H1 (cell line): ENCODE data around the gene FAM170B. TPM values are rescaled to one million over a fixed set of nuclear protein-coding genes. Genes with fewer than 3 reads are reported as not detected.

Source experiments
- CTCF ChIA-PET: fragments of 300-600 bp; sonication (Branson Sonifier 250); formaldehyde crosslinking; loops from one replicate; lab custom pipeline; 2021; ENCODE audit not compliant: partially characterized antibody; lab: Charles Lee
- POLR2A ChIA-PET: fragments of 300-600 bp; sonication (Branson Sonifier 250); formaldehyde crosslinking; loops from one replicate; lab custom pipeline; 2021; ENCODE audit warnings: inconsistent platforms; ENCODE audit not compliant: partially characterized antibody; lab: Charles Lee
- DNase-seq, 2 experiments: peaks; one replicate each; pipeline versions ENCODE4 v3.0.0 to v3.0.0-alpha.2; 2010 to 2022; ENCODE audit warnings: low spot score in 2 of 2, low read depth in 1 of 2, mixed read lengths in 1 of 2
- FAIRE-seq: peaks from 2 replicates; lab custom pipeline; 2011; peaks lifted over from hg19 to GRCh38; lab: Jason Lieb, UNC
- H2AFZ ChIP-seq: 2 replicates; pipeline ENCODE4 v1.8.1; 2012; ENCODE audit warnings: low read length, inconsistent platforms
- H2AK5ac ChIP-seq: 2 replicates; pipeline ENCODE4 v1.6.1; 2013; ENCODE audit warnings: low read depth, low read length
- H2BK120ac ChIP-seq: replicated peaks from 2 replicates; pipeline ENCODE3; 2013; ENCODE audit warnings: low read depth, low read length, inconsistent platforms
- H2BK12ac ChIP-seq: 2 replicates; pipeline ENCODE4 v1.6.1; 2013; ENCODE audit warnings: low read depth, low read length
- H2BK15ac ChIP-seq: 2 replicates; pipeline ENCODE4 v1.6.1; 2013; ENCODE audit warnings: low read length
- H2BK20ac ChIP-seq: 2 replicates; pipeline ENCODE4 v1.6.1; 2013; ENCODE audit warnings: low read length
- H2BK5ac ChIP-seq: 2 replicates; pipeline ENCODE4 v1.6.1; 2013; ENCODE audit warnings: low read depth, low read length
- H3K14ac ChIP-seq: 2 replicates; pipeline ENCODE4 v1.6.1; 2013; ENCODE audit warnings: inconsistent platforms; ENCODE audit not compliant: insufficient read length
- H3K18ac ChIP-seq: 2 replicates; pipeline ENCODE4 v1.6.1; 2013; ENCODE audit warnings: low read length; ENCODE audit errors: extremely low read depth
- H3K23ac ChIP-seq: 2 replicates; pipeline ENCODE4 v1.6.1; 2013; ENCODE audit warnings: inconsistent platforms; ENCODE audit not compliant: insufficient read length
- H3K23me2 ChIP-seq: 2 replicates; pipeline ENCODE4 v1.6.1; 2013; ENCODE audit warnings: low read depth, low read length
- H3K27ac ChIP-seq: 2 replicates; pipeline ENCODE4 v1.6.1; 2011; ENCODE audit warnings: low read depth, low read length, inconsistent platforms
- H3K27me3 ChIP-seq, 4 experiments: replicated peaks in 1 of 4; 1 replicate in 1 of 4; 2 replicates in 3 of 4; pipeline versions ENCODE4 v1.6.1 to v1.8.1; 2011 to 2013; ENCODE audit warnings: low read length in 3 of 4, mild to moderate bottlenecking in 3 of 4, inconsistent platforms in 2 of 4, mixed read lengths in 2 of 4, moderate library complexity in 1 of 4; ENCODE audit not compliant: control insufficient read depth in 3 of 4, insufficient read depth in 3 of 4; ENCODE audit errors: extremely low read depth in 1 of 4
- H3K36me3 ChIP-seq, 4 experiments: 2 replicates each; pipeline versions ENCODE4 v1.6.1 to v1.8.1; 2011 to 2013; ENCODE audit warnings: mild to moderate bottlenecking in 4 of 4, low read length in 3 of 4, moderate library complexity in 2 of 4, control low read depth in 1 of 4, inconsistent platforms in 1 of 4; ENCODE audit not compliant: insufficient read depth in 4 of 4, control insufficient read depth in 2 of 4
- H3K4ac ChIP-seq: replicated peaks from 2 replicates; pipeline ENCODE3; 2013; ENCODE audit warnings: low read length, low read depth, mixed read lengths, inconsistent platforms; ENCODE audit not compliant: insufficient read length
- H3K4me1 ChIP-seq, 4 experiments: replicated peaks in 1 of 4; 1 replicate in 1 of 4; 2 replicates in 3 of 4; pipeline versions ENCODE4 v1.6.1 to v1.8.1; 2011 to 2013; ENCODE audit warnings: low read length in 3 of 4, inconsistent platforms in 2 of 4, mixed read lengths in 1 of 4; ENCODE audit not compliant: insufficient read depth in 4 of 4, control insufficient read depth in 3 of 4
- H3K4me2 ChIP-seq, 2 experiments: 2 replicates each; pipeline versions ENCODE4 v1.6.1 to v1.8.1; 2011 to 2013; ENCODE audit warnings: low read depth in 2 of 2, low read length in 2 of 2, control low read depth in 1 of 2, inconsistent platforms in 1 of 2, mild to moderate bottlenecking in 1 of 2; ENCODE audit not compliant: insufficient read depth in 1 of 2
- H3K4me3 ChIP-seq, 4 experiments: fragments of 200-600, 300-600 bp in 1 of 4; sonication (generic), shearing (Covaris generic), sonication (Bioruptor Twin) in 1 of 4; 2 replicates each; pipeline versions ENCODE4 v1.5.1 to v1.8.1; 2011 to 2016; ENCODE audit warnings: low read length in 4 of 4, low read depth in 3 of 4, control low read depth in 2 of 4, inconsistent platforms in 2 of 4, mild to moderate bottlenecking in 2 of 4, mixed read lengths in 1 of 4, moderate library complexity in 1 of 4; ENCODE audit not compliant: insufficient read depth in 2 of 4; ENCODE audit errors: extremely low read depth in 1 of 4
- H3K56ac ChIP-seq: replicated peaks from 2 replicates; pipeline ENCODE3; 2013; ENCODE audit warnings: low read depth, mild to moderate bottlenecking, mixed read lengths, low read length, inconsistent platforms; ENCODE audit not compliant: insufficient read length
- H3K79me1 ChIP-seq: 2 replicates; pipeline ENCODE4 v1.6.1; 2013; ENCODE audit warnings: low read depth, low read length, control low read depth
- H3K79me2 ChIP-seq, 2 experiments: 2 replicates each; pipeline versions ENCODE4 v1.6.1 to v1.8.1; 2012 to 2013; ENCODE audit warnings: low read length in 2 of 2, mild to moderate bottlenecking in 2 of 2, inconsistent platforms in 1 of 2; ENCODE audit not compliant: insufficient read depth in 2 of 2, control insufficient read depth in 1 of 2
- H3K9ac ChIP-seq, 4 experiments: replicated peaks in 1 of 4; 1 replicate in 1 of 4; 2 replicates in 3 of 4; pipeline versions ENCODE4 v1.6.1 to v1.8.1; 2011 to 2013; ENCODE audit warnings: low read depth in 3 of 4, low read length in 3 of 4, control low read depth in 2 of 4, mild to moderate bottlenecking in 2 of 4, moderate library complexity in 2 of 4, inconsistent platforms in 1 of 4; ENCODE audit errors: extremely low read depth in 1 of 4
- H3K9me3 ChIP-seq, 2 experiments: 2 replicates each; pipeline versions ENCODE4 v1.6.1 to v1.8.1; 2012 to 2013; ENCODE audit warnings: mild to moderate bottlenecking in 2 of 2, moderate library complexity in 2 of 2, control low read depth in 1 of 2, inconsistent platforms in 1 of 2, low read depth in 1 of 2, low read length in 1 of 2, mixed read lengths in 1 of 2; ENCODE audit not compliant: insufficient read depth in 2 of 2
- H4K20me1 ChIP-seq, 2 experiments: replicated peaks in 1 of 2; 2 replicates each; pipeline versions ENCODE3 to v1.8.1; 2011 to 2013; ENCODE audit warnings: inconsistent platforms in 2 of 2, low read length in 2 of 2, mild to moderate bottlenecking in 1 of 2; ENCODE audit not compliant: insufficient read depth in 2 of 2, control insufficient read depth in 1 of 2
- H4K5ac ChIP-seq: 2 replicates; pipeline ENCODE4 v1.6.1; 2013; ENCODE audit warnings: low read length, low read depth, mixed read lengths, inconsistent platforms; ENCODE audit not compliant: insufficient read length
- H4K8ac ChIP-seq: 2 replicates; pipeline ENCODE4 v1.8.0; 2013; ENCODE audit warnings: mild to moderate bottlenecking, moderate library complexity, low read length, inconsistent platforms; ENCODE audit not compliant: insufficient read depth; ENCODE audit errors: extremely low read depth
- H4K91ac ChIP-seq: replicated peaks from 2 replicates; pipeline ENCODE3; 2013; ENCODE audit warnings: low read length, mixed read lengths, inconsistent platforms; ENCODE audit not compliant: insufficient read length
- BRCA1 ChIP-seq: IDR thresholded peaks from 2 replicates; pipeline ENCODE4 v1.6.1; 2012; ENCODE audit warnings: low read depth, low read length, improper control_type of control experiment
- CBX5 ChIP-seq: fragments of 300-800, 300-1000 bp; sonication (generic); IDR thresholded peaks from 2 replicates; pipeline ENCODE4 v1.7.1; 2016; ENCODE audit warnings: antibody characterized with exemption, low read length, low read depth
- E2F6 ChIP-seq: IDR thresholded peaks from 2 replicates; pipeline ENCODE4 v1.6.1; 2012; ENCODE audit warnings: inconsistent platforms
- KDM1A ChIP-seq: fragments of 200-600, 300-600 bp; sonication (generic); IDR thresholded peaks from 2 replicates; pipeline ENCODE4 v1.7.1; 2016; ENCODE audit warnings: mild to moderate bottlenecking, low read length, borderline replicate concordance
- MAX ChIP-seq: IDR thresholded peaks from 2 replicates; pipeline ENCODE4 v1.6.1; 2012; ENCODE audit warnings: inconsistent platforms
- RBBP5 ChIP-seq: IDR thresholded peaks from 2 replicates; pipeline ENCODE4 v1.7.1; 2012; ENCODE audit warnings: low read depth, mild to moderate bottlenecking, inconsistent platforms, low read length, moderate library complexity, borderline replicate concordance
- RXRA ChIP-seq: IDR thresholded peaks from 2 replicates; pipeline ENCODE4 v1.6.1; 2011; ENCODE audit warnings: low read depth, mild to moderate bottlenecking, low read length, moderate library complexity; ENCODE audit not compliant: insufficient read depth
- SIRT6 ChIP-seq: IDR thresholded peaks from one replicate; pipeline ENCODE4 v1.7.1; 2012; ENCODE audit warnings: low read length, inconsistent platforms
- SIX5 ChIP-seq: IDR thresholded peaks from 2 replicates; pipeline ENCODE4 v1.6.1; 2011; ENCODE audit warnings: mild to moderate bottlenecking, low read depth, low read length
- SP2 ChIP-seq: IDR thresholded peaks from 2 replicates; pipeline ENCODE4 v1.6.1; 2012; ENCODE audit warnings: mild to moderate bottlenecking, low read length, inconsistent platforms
- SUZ12 ChIP-seq: fragments of 200-600 bp; sonication (generic); IDR thresholded peaks from 2 replicates; pipeline ENCODE4 v1.6.1; 2012; ENCODE audit warnings: mild to moderate bottlenecking, inconsistent platforms, low read length, moderate library complexity, mixed read lengths
- TAF7 ChIP-seq: optimal IDR thresholded peaks from 2 replicates; pipeline ENCODE3; 2011; ENCODE audit warnings: low read depth, mild to moderate bottlenecking, inconsistent platforms, low read length, moderate library complexity, borderline replicate concordance
- TCF12 ChIP-seq: IDR thresholded peaks from 2 replicates; pipeline ENCODE4 v1.6.1; 2011; ENCODE audit warnings: low read depth, mild to moderate bottlenecking, low read length
- WGBS, 2 experiments: shearing (Covaris generic) in 1 of 2; methylation state at CpG; one replicate each; pipeline versions ENCODE4 v1.1.6 to v1.1.7; 2013 to 2015; ENCODE audit warnings: low lambda C conversion rate in 2 of 2, mixed read lengths in 2 of 2, inconsistent platforms in 1 of 2, low coverage in 1 of 2, missing lambda C conversion rate in 1 of 2; ENCODE audit not compliant: insufficient replicate concordance in 2 of 2, insufficient coverage in 1 of 2, insufficient read length in 1 of 2; ENCODE audit errors: extremely low coverage in 1 of 2, missing lambda C conversion rate in 1 of 2; 5-methylcytosine and 5-hydroxymethylcytosine counted together
- polyA plus RNA-seq, 7 experiments: library from polyadenylated mRNA; depleted of rRNA in 3 of 7; stranded (reverse) in 5 of 7; unstranded in 2 of 7; fragments of >200 nt in 5 of 7; fragments of 200-250 nt in 2 of 7; gene quantifications; 1 replicate in 5 of 7; 2 replicates in 1 of 7; 4 replicates in 1 of 7; pipeline versions ENCODE4 v1.2.1 to v1.2.3, GENCODE V29; 2011 to 2013; ENCODE audit warnings: missing spikeins in 2 of 7, mixed read lengths in 2 of 7
- total RNA-seq: library from RNA; stranded (reverse); fragmentation: NEBNext Ultra II Directional; extraction: Animal tissue kit (Norgen Biotek cat#: 25700); gene quantifications from 2 replicates; pipeline ENCODE4 v1.2.1, GENCODE V29; 2021

FAM170B gene
- total and polyA plus RNA-seq, 2 of the 8 experiments (the other 6 are each of a cell fraction or from before 2014, with no cell fraction given), result not detected

GRCh38 chr10:49169776-49170175 lies 36.0 kb upstream of the FAM170B start:
- Histone ChIP-seq H3K27me3 (no peaks in the 10 kb centered on the region; a peak in 1 of 7 replicates), H4K91ac (no peak overlapping the region), H3K4me2 (no peak overlapping the region), H3K4ac (no peak overlapping the region), H3K9ac (no peak overlapping the region), H2AFZ (no peak overlapping the region), H3K27ac (no peak overlapping the region), H2BK15ac (no peak overlapping the region), H2BK12ac (no peak overlapping the region), H3K14ac (no peak overlapping the region), H3K4me1 (no peaks in the 10 kb centered on the region; a peak in 1 of 7 replicates), H3K9me3 (no peaks in the 10 kb centered on the region), H3K18ac (no peak overlapping the region), H3K4me3 (no peak overlapping the region), H4K5ac (no peak overlapping the region), H2BK120ac (no peak overlapping the region), H3K23ac (no peak overlapping the region), H3K79me2 (no peaks in the 10 kb centered on the region), H4K20me1 (no peaks in the 10 kb centered on the region), H3K23me2 (no peaks in the 10 kb centered on the region), H3K79me1 (no peaks in the 10 kb centered on the region), H3K56ac (no peak overlapping the region), H2AK5ac (no peak overlapping the region), H4K8ac (no peak overlapping the region), H2BK20ac (no peak overlapping the region), H2BK5ac (no peak overlapping the region), H3K36me3 (no peaks in the 10 kb centered on the region)
- DNase-seq (peak in 1 of 2 experiments; percentile 17), FAIRE-seq (no peak)
- TF ChIP-seq SIRT6 (no peak), TCF12 (no peak), BRCA1 (no peak), RXRA (no peak), KDM1A (no peak), E2F6 (no peak), TAF7 (no peak), SUZ12 (no peak), SP2 (no peak), SIX5 (no peak), MAX (no peak), CBX5 (no peak), RBBP5 (no peak)
- ChIA-PET CTCF (interaction anchor here (0.5 to 1.6 kb wide), 4 partner anchors 8 to 342 kb away, joined by 3 to 5 read pairs (median 3); no protein-coding TSS in a partner anchor), POLR2A (no interaction called here)
- 96% methylated on average over 3 of the region's 4 CpGs; no CpG with 5 or more reads in 1 of the 2 experiments for WGBS, 2 experiments
